ENCODE measurements around the gene RNF2. TPM values are rescaled to one million over a fixed set of nuclear protein-coding genes. Genes with fewer than 3 reads are reported as not detected.

The RNF2 gene
- total RNA-seq, 1 donor from 2014 or later = 15.9 TPM

DNA sequence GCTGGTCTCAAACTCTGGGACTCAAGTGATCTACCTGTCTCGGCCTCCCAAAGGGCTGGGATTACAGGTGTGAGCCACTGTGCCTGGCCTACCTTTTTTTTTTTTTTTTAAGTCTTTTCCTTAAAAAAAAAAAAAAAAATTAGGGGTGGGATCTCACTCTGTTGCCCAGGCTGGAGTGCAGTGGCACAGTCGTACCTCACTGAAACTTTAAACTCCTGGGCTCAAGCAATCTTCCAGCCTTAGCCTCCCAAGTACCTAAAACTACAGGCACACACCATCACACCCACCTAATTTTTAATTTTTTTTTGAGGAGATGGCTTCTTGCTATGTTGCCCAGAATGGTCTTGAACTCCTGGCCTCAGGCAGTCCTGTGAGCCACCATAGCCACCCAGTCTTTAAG is 38.5 kb downstream of the RNF2 start:
- Histone ChIP-seq H3K9me3 (no peaks in the 10 kb centered on the region), H3K27me3 (no peaks in the 10 kb centered on the region), H3K4me3 (no peak overlapping the region), H3K36me3 (peaks cover 14% of the 10 kb centered on the region), H3K4me1 (no peaks in the 10 kb centered on the region), H3K27ac (no peak overlapping the region)
- TF ChIP-seq, protein P1, sequence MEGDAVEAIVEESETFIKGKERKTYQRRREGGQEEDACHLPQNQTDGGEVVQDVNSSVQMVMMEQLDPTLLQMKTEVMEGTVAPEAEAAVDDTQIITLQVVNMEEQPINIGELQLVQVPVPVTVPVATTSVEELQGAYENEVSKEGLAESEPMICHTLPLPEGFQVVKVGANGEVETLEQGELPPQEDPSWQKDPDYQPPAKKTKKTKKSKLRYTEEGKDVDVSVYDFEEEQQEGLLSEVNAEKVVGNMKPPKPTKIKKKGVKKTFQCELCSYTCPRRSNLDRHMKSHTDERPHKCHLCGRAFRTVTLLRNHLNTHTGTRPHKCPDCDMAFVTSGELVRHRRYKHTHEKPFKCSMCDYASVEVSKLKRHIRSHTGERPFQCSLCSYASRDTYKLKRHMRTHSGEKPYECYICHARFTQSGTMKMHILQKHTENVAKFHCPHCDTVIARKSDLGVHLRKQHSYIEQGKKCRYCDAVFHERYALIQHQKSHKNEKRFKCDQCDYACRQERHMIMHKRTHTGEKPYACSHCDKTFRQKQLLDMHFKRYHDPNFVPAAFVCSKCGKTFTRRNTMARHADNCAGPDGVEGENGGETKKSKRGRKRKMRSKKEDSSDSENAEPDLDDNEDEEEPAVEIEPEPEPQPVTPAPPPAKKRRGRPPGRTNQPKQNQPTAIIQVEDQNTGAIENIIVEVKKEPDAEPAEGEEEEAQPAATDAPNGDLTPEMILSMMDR (IDR thresholded peaks at IDR 0.05) = no peak
- intact Hi-C loops (cut with DNase I) = no loop called here
- no peak for DNase-seq
- ATAC-seq = no peak

DNA sequence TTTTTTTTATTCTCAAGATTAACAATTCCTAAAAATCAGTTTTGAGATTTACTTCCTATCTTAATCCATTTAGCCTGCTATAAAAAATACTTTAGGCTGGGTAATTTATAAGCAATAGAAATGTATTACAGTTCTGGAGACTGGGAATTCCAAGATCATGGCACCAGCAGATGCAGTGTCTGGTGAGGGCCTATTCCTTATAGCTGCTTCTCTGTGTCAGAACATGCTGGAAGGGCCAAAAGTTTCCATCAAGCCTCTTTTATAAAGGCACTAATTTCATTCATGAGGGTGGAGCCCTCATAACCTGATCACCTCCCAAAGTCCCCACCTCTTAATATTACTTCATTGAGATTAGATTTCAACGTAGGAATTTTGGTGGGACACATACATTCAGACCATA is 41.7 kb downstream of the RNF2 start:
- no peak for ATAC-seq
- intact Hi-C loops (cut with DNase I) = no loop called here
- Histone ChIP-seq H3K27me3 (no peaks in the 10 kb centered on the region), H3K4me3 (no peak overlapping the region), H3K4me1 (no peaks in the 10 kb centered on the region), H3K36me3 (peaks cover 24% of the 10 kb centered on the region), H3K9me3 (no peaks in the 10 kb centered on the region), H3K27ac (no peak overlapping the region)
- no peak for DNase-seq
- TF ChIP-seq, protein P1 (IDR thresholded peaks at IDR 0.05) = no peak

DNA sequence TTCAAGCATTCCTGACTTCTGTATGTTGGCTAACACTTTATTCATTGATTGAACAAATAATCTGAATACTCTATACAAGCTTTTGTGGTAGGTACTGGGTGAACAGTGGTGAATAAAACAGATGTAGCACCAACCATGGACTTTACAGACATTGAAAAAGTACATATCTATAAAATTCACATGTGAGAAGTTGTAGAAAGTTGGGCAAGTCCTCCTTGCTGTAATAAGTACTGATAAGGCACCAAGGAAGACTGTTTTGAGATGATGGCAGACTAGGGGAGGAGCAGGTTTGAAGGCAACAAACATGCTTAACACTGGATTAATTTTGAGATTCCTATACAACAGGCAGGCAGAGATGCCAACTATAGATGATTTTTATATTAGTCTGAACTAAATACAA is 42.4 kb downstream of the RNF2 start:
- Histone ChIP-seq H3K9me3 (no peaks in the 10 kb centered on the region), H3K4me3 (no peak overlapping the region), H3K36me3 (peaks cover 29% of the 10 kb centered on the region), H3K27me3 (no peaks in the 10 kb centered on the region), H3K4me1 (no peaks in the 10 kb centered on the region), H3K27ac (no peak overlapping the region)
- ATAC-seq (no peak), DNase-seq (no peak)
- TF ChIP-seq, protein P1 (IDR thresholded peaks at IDR 0.05) = no peak
- intact Hi-C loops (cut with DNase I) = no loop called here

DNA sequence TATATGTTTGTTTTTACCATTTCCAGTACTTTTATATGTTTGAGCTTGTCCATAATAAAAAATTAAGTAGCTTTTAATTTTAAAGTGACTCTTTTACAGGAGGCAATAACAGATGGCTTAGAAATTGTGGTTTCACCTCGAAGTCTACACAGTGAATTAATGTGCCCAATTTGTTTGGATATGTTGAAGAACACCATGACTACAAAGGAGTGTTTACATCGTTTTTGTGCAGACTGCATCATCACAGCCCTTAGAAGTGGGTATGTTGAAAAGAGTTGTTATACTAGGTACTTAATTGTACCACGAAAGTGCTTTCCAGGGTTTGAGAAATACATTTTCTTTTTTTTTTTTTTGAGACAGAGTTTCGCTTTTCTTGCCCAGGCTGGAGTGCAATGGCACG is 46.1 kb downstream of the RNF2 start:
- TF ChIP-seq, protein P1 (IDR thresholded peaks at IDR 0.05) = no peak
- Histone ChIP-seq H3K4me3 (no peak overlapping the region), H3K36me3 (peaks cover 54% of the 10 kb centered on the region), H3K4me1 (no peaks in the 10 kb centered on the region), H3K27me3 (no peaks in the 10 kb centered on the region), H3K9me3 (no peaks in the 10 kb centered on the region), H3K27ac (no peak overlapping the region)
- no peak for ATAC-seq
- DNase-seq = no peak
- intact Hi-C loops (cut with DNase I) = no loop called here

DNA sequence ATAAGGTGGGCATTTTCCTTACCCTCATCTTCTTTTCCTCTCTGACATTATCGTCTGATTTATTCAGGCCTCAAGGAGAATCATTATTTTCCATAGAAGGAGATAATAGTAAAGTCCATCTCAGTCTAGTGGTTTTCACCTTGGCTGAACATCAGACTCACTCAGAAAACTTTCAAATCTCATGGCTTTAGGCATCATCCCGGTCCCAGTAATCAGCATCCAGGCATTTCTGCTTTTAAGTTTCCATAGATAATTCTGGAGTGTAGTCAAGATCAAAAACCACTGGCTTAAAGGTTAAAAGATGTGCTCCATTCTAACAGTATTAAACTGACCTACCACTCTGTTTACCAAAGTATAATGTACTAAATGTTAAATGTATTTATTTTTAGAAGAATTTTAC is 49.4 kb downstream of the RNF2 start:
- H3K36me3 ChIP-seq = peaks cover 52% of the 10 kb centered on the region
- TF ChIP-seq, protein P1 (IDR thresholded peaks at IDR 0.05) = no peak
- no peak overlapping the region for H3K4me3 ChIP-seq
- ATAC-seq (no peak), DNase-seq (no peak)
- no peaks in the 10 kb centered on the region for H3K27me3 ChIP-seq
- intact Hi-C loops (cut with DNase I) = no loop called here
- H3K4me1 ChIP-seq = no peaks in the 10 kb centered on the region
- no peak overlapping the region for H3K27ac ChIP-seq
- H3K9me3 ChIP-seq = no peaks in the 10 kb centered on the region

DNA sequence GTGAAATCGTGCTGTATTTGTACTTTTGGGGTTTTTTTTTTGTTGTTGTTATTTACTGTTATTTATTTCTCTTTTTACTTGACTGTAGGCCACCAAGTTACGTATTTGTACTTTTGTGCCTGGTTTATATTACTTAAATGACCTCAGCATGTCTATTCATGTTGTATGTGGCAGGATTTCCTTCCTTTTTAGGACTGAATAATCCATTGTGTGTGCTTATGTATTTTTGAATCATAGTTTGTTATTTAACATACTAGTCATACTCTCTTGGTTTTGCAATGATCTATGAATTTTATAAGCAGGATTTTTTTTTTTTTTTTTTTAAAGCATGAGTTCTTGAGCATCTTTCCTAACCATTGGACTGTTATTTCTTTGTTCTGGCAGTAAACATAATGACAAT is 51.2 kb downstream of the RNF2 start:
- no peak overlapping the region for H3K4me3 ChIP-seq
- ATAC-seq (no peak), DNase-seq (no peak)
- peaks cover 56% of the 10 kb centered on the region for H3K36me3 ChIP-seq
- TF ChIP-seq, protein P1 (IDR thresholded peaks at IDR 0.05) = no peak
- intact Hi-C loops (cut with DNase I) = no loop called here
- H3K9me3 ChIP-seq = no peaks in the 10 kb centered on the region
- H3K27me3 ChIP-seq = no peaks in the 10 kb centered on the region
- no peaks in the 10 kb centered on the region for H3K4me1 ChIP-seq
- H3K27ac ChIP-seq = no peak overlapping the region
